IPS-20b (cell line): ENCODE measurements around the gene LSMEM2.

ENCODE experiments used
- H3K27ac ChIP-seq: one replicate; pipeline ENCODE4 v1.5.1; 2013; ENCODE audit warnings: low read length
- H3K27me3 ChIP-seq: 2 replicates; pipeline ENCODE4 v1.6.1; 2013; ENCODE audit warnings: mild to moderate bottlenecking, low read length, inconsistent platforms; ENCODE audit not compliant: insufficient read depth
- H3K36me3 ChIP-seq: 2 replicates; pipeline ENCODE4 v1.6.1; 2013; ENCODE audit warnings: low read depth, mild to moderate bottlenecking, inconsistent platforms, low read length, moderate library complexity; ENCODE audit not compliant: insufficient read depth
- H3K4me1 ChIP-seq: 2 replicates; pipeline ENCODE4 v1.6.1; 2013; ENCODE audit warnings: mild to moderate bottlenecking, control low read depth, inconsistent platforms, low read length, moderate library complexity; ENCODE audit not compliant: insufficient read depth
- H3K4me3 ChIP-seq: 2 replicates; pipeline ENCODE4 v1.5.1; 2013; ENCODE audit warnings: mild to moderate bottlenecking, low read length, inconsistent platforms
- H3K9ac ChIP-seq: 2 replicates; pipeline ENCODE4 v1.6.1; 2013; ENCODE audit warnings: low read depth, mild to moderate bottlenecking, inconsistent platforms, low read length, moderate library complexity
- H3K9me3 ChIP-seq: 2 replicates; pipeline ENCODE4 v1.6.1; 2013; ENCODE audit warnings: mild to moderate bottlenecking, low read depth, low read length, inconsistent platforms; ENCODE audit not compliant: insufficient read depth

The LSMEM2 gene

GRCh38 chr3:50314342-50314741 is 35.5 kb downstream of the LSMEM2 start:
- H3K27me3 ChIP-seq, result no peaks in the 10 kb centered on the region
- H3K36me3 ChIP-seq, result peaks cover 38% of the 10 kb centered on the region
- no peak overlapping the region for H3K9ac ChIP-seq
- no peaks in the 10 kb centered on the region; the same call in 1 of the 2 replicates for H3K4me1 ChIP-seq
- H3K4me3 ChIP-seq, result no peak overlapping the region
- H3K9me3 ChIP-seq, result peaks cover 8% of the 10 kb centered on the region; the same call in 1 of the 2 replicates
- no peak overlapping the region for H3K27ac ChIP-seq

DNA sequence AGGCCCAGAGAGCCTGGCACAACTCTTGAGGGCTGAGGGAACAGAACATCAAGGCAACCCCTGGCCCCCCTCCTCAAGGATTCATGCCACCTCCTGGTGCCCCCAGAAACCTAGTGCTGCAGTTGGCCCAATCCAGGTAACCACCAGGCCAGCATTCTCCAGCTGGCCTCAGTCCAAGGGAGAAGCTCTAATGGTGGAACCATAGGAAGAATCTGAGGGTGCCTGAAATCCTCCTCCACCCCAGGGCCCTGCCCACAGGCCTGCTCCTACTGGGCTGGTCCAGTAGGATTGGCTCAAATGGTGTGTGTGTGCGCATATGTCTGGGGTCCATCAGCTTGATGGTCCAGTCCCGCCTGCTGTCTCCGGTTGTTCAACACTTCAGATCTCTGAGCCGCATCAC is 35.9 kb downstream of the LSMEM2 start:
- H3K27ac ChIP-seq, result no peak overlapping the region
- no peaks in the 10 kb centered on the region for H3K27me3 ChIP-seq
- peaks cover 42% of the 10 kb centered on the region for H3K36me3 ChIP-seq
- no peaks in the 10 kb centered on the region; the same call in 1 of the 2 replicates for H3K4me1 ChIP-seq
- H3K9me3 ChIP-seq, result peaks cover 4% of the 10 kb centered on the region; the same call in 1 of the 2 replicates
- H3K4me3 ChIP-seq, result no peak overlapping the region
- H3K9ac ChIP-seq, result no peak overlapping the region

DNA sequence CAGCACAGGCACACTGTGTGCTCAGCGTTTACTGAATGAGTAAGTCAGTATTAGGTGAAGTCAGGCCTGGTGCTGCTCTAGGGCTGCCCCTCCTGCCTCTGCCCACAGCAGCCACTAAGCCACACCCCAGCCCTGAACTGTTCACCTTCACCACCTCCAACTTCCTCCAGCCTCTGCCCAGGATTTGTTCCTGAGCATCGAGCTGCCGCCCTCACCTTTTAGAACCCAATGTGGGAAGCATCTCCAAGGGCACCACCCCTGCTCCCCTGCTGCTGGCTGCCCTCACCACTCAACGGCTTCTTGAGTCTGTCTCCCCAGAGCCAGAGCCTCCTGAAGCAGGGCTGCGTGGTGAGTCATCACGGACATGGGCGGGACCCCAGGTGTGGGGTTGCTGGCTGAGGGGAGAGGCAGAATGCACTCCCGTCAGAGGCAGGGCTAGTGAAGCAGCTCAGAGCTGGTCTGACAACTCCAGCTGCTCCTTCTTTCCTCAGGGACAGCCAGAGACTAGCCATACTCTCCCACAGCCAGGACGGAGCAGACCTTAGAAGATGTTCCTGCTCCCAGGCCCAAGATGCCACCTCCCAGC is 37.9 kb downstream of the LSMEM2 start:
- H3K9me3 ChIP-seq, result no peaks in the 10 kb centered on the region
- H3K36me3 ChIP-seq, result peaks cover 45% of the 10 kb centered on the region
- H3K4me3 ChIP-seq, result no peak overlapping the region
- H3K27ac ChIP-seq, result no peak overlapping the region
- no peak overlapping the region for H3K9ac ChIP-seq
- H3K4me1 ChIP-seq, result no peaks in the 10 kb centered on the region; the same call in 1 of the 2 replicates
- H3K27me3 ChIP-seq, result no peaks in the 10 kb centered on the region

- Histone ChIP-seq H3K27ac (no peak overlapping the region), H3K4me3 (no peak overlapping the region), H3K36me3 (peaks cover 45% of the 10 kb centered on the region), H3K4me1 (no peaks in the 10 kb centered on the region; the same call in 1 of the 2 replicates), H3K27me3 (no peaks in the 10 kb centered on the region), H3K9me3 (no peaks in the 10 kb centered on the region), H3K9ac (no peak overlapping the region)
These were observed 38.4 kb downstream of the LSMEM2 start for GRCh38 chr3:50317300-50317699.

DNA sequence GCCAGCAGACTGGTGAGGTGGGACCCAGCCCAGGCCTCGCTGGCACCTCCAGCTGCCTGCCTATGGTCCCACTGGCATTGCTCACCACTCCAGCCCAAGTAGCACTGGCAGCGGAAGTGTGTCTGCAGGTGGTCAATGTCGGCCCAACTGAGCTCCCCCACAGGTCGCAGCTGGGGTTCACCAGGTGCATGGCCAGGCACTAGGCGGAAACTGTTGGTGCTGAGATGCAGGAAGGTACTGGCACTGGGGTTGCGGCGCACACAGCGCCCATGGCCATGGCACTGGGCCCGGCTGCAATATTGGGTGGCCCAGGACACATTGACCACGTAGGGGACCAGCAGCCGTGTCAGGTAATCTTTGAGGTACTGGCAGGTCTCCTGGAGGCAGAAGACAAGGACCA is 39.3 kb downstream of the LSMEM2 start:
- H3K4me1 ChIP-seq, result peaks cover 4% of the 10 kb centered on the region
- no peaks in the 10 kb centered on the region for H3K27me3 ChIP-seq
- no peak overlapping the region for H3K9ac ChIP-seq
- H3K27ac ChIP-seq, result no peak overlapping the region
- no peak overlapping the region for H3K4me3 ChIP-seq
- H3K9me3 ChIP-seq, result no peaks in the 10 kb centered on the region
- H3K36me3 ChIP-seq, result peaks cover 45% of the 10 kb centered on the region

DNA sequence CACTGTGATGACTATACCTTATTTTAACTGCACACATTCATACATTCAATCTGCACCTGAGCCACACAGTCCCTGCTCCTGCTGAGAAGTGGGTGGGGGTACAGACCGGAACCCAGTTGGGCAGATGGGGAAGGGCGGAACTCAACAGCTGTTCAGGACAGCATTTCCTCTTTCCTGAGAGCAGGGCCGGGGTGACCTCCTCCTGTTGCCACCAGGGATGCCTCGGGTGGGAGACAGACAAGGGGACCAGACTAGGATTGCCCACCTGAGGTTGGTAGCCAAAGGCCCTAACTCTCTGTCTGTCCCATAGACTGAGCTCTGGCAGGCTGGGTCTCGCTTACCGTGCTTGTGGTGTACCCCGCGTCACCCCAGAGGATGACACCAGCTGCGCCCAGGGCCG is 39.7 kb downstream of the LSMEM2 start:
- Histone ChIP-seq H3K9ac (no peak overlapping the region), H3K4me3 (no peak overlapping the region), H3K27me3 (no peaks in the 10 kb centered on the region), H3K4me1 (peaks cover 5% of the 10 kb centered on the region), H3K9me3 (no peaks in the 10 kb centered on the region), H3K36me3 (peaks cover 45% of the 10 kb centered on the region), H3K27ac (no peak overlapping the region)

- peaks cover 48% of the 10 kb centered on the region for H3K36me3 ChIP-seq
These were observed 40.5 kb downstream of the LSMEM2 start for GRCh38 chr3:50319181-50319893.

GRCh38 chr3:50319894-50320625 is 41.2 kb downstream of the LSMEM2 start:
- Histone ChIP-seq H3K4me3 (peak overlapping the region; percentile 100), H3K36me3 (peaks cover 51% of the 10 kb centered on the region), H3K27ac (peak overlapping the region; percentile 82), H3K9me3 (no peaks in the 10 kb centered on the region), H3K4me1 (peaks cover 7% of the 10 kb centered on the region), H3K9ac (peak overlapping the region; percentile 99), H3K27me3 (no peaks in the 10 kb centered on the region)

More at GRCh38 chr3:50319181-50319893, 40.5 kb downstream of the LSMEM2 start:
- no peaks in the 10 kb centered on the region for H3K27me3 ChIP-seq
- peaks cover 6% of the 10 kb centered on the region for H3K4me1 ChIP-seq
- no peak overlapping the region for H3K27ac ChIP-seq
- H3K9me3 ChIP-seq, result no peaks in the 10 kb centered on the region
- H3K4me3 ChIP-seq, result peak overlapping the region; percentile 100; the same call in 1 of the 2 replicates
- H3K9ac ChIP-seq, result no peak overlapping the region

GRCh38 chr3:50320853-50321335 is 42.0 kb downstream of the LSMEM2 start:
- Histone ChIP-seq H3K4me1 (peaks cover 7% of the 10 kb centered on the region), H3K36me3 (peaks cover 54% of the 10 kb centered on the region), H3K9ac (peak overlapping the region; percentile 99), H3K9me3 (no peaks in the 10 kb centered on the region), H3K27ac (peak overlapping the region; percentile 91), H3K4me3 (peak overlapping the region; percentile 100), H3K27me3 (no peaks in the 10 kb centered on the region)

DNA sequence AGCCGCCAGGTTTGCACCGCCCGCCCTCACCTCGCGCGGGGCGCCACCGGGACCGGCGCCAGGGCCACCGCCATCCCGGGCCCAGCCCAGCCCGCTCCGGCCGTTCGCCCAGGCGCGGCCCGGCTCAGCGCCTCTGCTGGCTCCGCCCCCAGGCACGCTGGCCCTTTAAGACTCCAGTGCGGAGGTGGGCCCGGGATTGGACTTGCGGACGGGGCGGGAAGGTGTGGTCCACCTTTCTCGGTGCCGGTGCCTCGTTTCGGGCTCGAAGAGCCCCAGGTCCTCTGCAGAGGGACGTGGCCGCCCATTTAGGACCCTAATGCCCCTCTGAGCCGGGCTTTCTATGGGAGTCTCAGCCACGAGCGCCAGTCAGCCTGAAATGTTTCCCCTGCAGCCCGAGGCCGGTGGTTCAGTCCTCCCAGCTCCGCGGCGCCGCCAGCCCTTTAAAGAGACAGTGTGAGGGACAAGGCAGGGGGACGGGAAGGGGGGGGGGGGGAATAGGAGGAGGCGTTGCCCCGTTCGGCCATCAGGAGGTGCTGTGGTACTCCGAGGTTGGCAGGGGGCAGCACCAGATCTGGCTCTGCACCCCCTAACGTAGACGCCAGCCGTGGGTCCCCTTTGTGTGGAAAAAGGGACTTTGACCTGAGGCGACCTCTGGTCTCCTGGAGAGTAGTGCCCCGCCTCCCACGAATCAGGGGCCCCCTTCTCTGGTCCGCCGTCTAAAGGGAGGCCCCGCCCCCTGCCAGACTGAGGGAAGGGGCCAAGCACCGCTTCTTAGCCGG is 42.6 kb downstream of the LSMEM2 start:
- Histone ChIP-seq H3K27me3 (no peaks in the 10 kb centered on the region), H3K9me3 (no peaks in the 10 kb centered on the region), H3K36me3 (peaks cover 51% of the 10 kb centered on the region)

DNA sequence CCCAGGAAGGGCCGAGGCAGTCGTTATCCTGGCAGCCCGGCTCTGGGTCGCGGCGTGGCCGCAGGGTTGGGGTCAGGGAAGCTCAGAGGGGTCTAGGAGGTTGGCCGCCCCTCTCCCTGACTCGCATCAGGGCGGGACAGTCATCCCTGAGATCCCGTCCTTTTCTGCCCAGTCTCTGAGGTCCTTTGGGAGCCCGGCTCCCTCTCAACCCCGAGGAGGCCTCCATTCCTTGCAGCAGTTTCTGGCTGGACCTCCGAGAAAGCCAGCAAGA is 43.2 kb downstream of the LSMEM2 start:
- Histone ChIP-seq H3K36me3 (peaks cover 46% of the 10 kb centered on the region), H3K4me3 (peak overlapping the region; percentile 100), H3K4me1 (peaks cover 7% of the 10 kb centered on the region), H3K9me3 (no peaks in the 10 kb centered on the region), H3K27me3 (no peaks in the 10 kb centered on the region), H3K27ac (peak overlapping the region; percentile 91), H3K9ac (peak overlapping the region; percentile 99; the same call in 1 of the 2 replicates)

More for the DNA sequence above, 42.6 kb downstream of the LSMEM2 start:
- Histone ChIP-seq H3K9ac (peak overlapping the region; percentile 99), H3K4me3 (peak overlapping the region; percentile 100), H3K27ac (peak overlapping the region; percentile 91), H3K4me1 (peaks cover 7% of the 10 kb centered on the region)
